SK-N-SH (cell line): ENCODE measurements around the gene NTNG2. TPM values are rescaled to one million over a fixed set of nuclear protein-coding genes. Genes with fewer than 3 reads are reported as not detected.

Experiments
- CTCF ChIA-PET: fragments of 300-600, 350-600 bp; formaldehyde crosslinking; extraction: SDS; loops from one replicate; lab custom pipeline; 2021; lab: Yijun Ruan, JAX
- POLR2A ChIA-PET: fragments of 350-600 bp; sonication (Branson Sonifier 250); formaldehyde crosslinking; extraction: SDS; loops from one replicate; lab custom pipeline; 2020; ENCODE audit warnings: antibody characterized with exemption, inconsistent platforms; lab: Yijun Ruan, JAX
- DNase-seq: peaks from one replicate; pipeline ENCODE4 v3.0.0; 2012
- H2AFZ ChIP-seq: fragments of 200-600 bp; sonication (generic); 2 replicates; pipeline ENCODE4 v1.8.1; 2016; ENCODE audit warnings: antibody characterized with exemption, mild to moderate bottlenecking, low read depth
- H3F3A ChIP-seq: fragments of 200-600 bp; sonication (generic); replicated peaks from 2 replicates; pipeline ENCODE3; 2016; ENCODE audit warnings: antibody characterized with exemption, mild to moderate bottlenecking; ENCODE audit not compliant: insufficient read depth
- H3K27ac ChIP-seq, 2 experiments: fragments of 200-500 bp in 1 of 2; fragments of 200-600 bp in 1 of 2; sonication (Bioruptor generic) in 1 of 2; sonication (generic), shearing (Covaris generic) in 1 of 2; 2 replicates each; pipeline versions ENCODE4 v1.5.1 to v1.6.1; 2014 to 2016; ENCODE audit warnings: low read depth in 2 of 2, inconsistent platforms in 1 of 2, low read length in 1 of 2, mild to moderate bottlenecking in 1 of 2, mixed read lengths in 1 of 2
- H3K27me3 ChIP-seq: fragments of 200-600 bp; sonication (generic), shearing (Covaris generic); 2 replicates; pipeline ENCODE4 v1.6.1; 2016; ENCODE audit warnings: mixed run types; ENCODE audit not compliant: insufficient read depth
- H3K36me3 ChIP-seq, 2 experiments: fragments of 200-500 bp in 1 of 2; fragments of 200-600 bp in 1 of 2; sonication (Bioruptor generic) in 1 of 2; sonication (generic) in 1 of 2; replicated peaks in 1 of 2; 2 replicates each; pipeline versions ENCODE3 to v1.5.1; 2014 to 2016; ENCODE audit warnings: low read length in 1 of 2, mild to moderate bottlenecking in 1 of 2; ENCODE audit not compliant: insufficient read depth in 2 of 2, control insufficient read depth in 1 of 2
- H3K4me1 ChIP-seq, 2 experiments: fragments of 200-500 bp in 1 of 2; fragments of 200-600 bp in 1 of 2; sonication (Bioruptor generic) in 1 of 2; sonication (generic), shearing (Covaris generic) in 1 of 2; 2 replicates each; pipeline versions ENCODE4 v1.5.1 to v1.6.1; 2014 to 2016; ENCODE audit warnings: low read depth in 1 of 2, low read length in 1 of 2, mixed run types in 1 of 2; ENCODE audit not compliant: insufficient read depth in 2 of 2, control insufficient read depth in 1 of 2
- H3K4me2 ChIP-seq: fragments of 200-600 bp; sonication (generic), shearing (Covaris generic); 2 replicates; pipeline ENCODE4 v1.6.1; 2017; ENCODE audit warnings: mixed run types
- H3K4me3 ChIP-seq, 2 experiments: fragments of 200-500 bp in 1 of 2; fragments of 200-600 bp in 1 of 2; sonication (Bioruptor generic) in 1 of 2; sonication (generic), shearing (Covaris generic) in 1 of 2; 2 replicates each; pipeline versions ENCODE4 v1.5.1 to v1.8.1; 2014 to 2016; ENCODE audit warnings: low read depth in 2 of 2, inconsistent platforms in 1 of 2, low read length in 1 of 2, mild to moderate bottlenecking in 1 of 2, mixed read lengths in 1 of 2, moderate library complexity in 1 of 2
- H3K79me2 ChIP-seq: fragments of 200-600 bp; sonication (generic); 2 replicates; pipeline ENCODE4 v1.8.1; 2017; ENCODE audit warnings: mild to moderate bottlenecking; ENCODE audit not compliant: insufficient read depth
- H3K9ac ChIP-seq: fragments of 200-600 bp; sonication (generic); 2 replicates; pipeline ENCODE4 v1.6.1; 2017; ENCODE audit warnings: mixed run types
- H3K9me2 ChIP-seq: fragments of 200-600 bp; sonication (generic); 2 replicates; pipeline ENCODE4 v1.6.1; 2017; ENCODE audit warnings: mixed run types
- H3K9me3 ChIP-seq: fragments of 200-600 bp; sonication (generic); 2 replicates; pipeline ENCODE4 v1.6.1; 2017; ENCODE audit warnings: mixed run types, mild to moderate bottlenecking, moderate library complexity
- H4K20me1 ChIP-seq: fragments of 200-600 bp; sonication (generic); 2 replicates; pipeline ENCODE4 v1.6.1; 2017; ENCODE audit warnings: mild to moderate bottlenecking, mixed run types; ENCODE audit not compliant: insufficient read depth
- CHD2 ChIP-seq: fragments of 150-350 bp; IDR thresholded peaks from 2 replicates; pipeline ENCODE4 v1.6.1; 2018; ENCODE audit warnings: low read length; ENCODE audit not compliant: partially characterized antibody
- EP300 ChIP-seq, 2 experiments: IDR thresholded peaks; 2 replicates each; pipeline versions ENCODE4 v1.4.0 to v1.6.1; 2012; ENCODE audit warnings: borderline replicate concordance in 1 of 2, low read depth in 1 of 2, low read length in 1 of 2
- EZH2phosphoT487 ChIP-seq: fragments of 200-600 bp; sonication (generic); IDR thresholded peaks from 2 replicates; pipeline ENCODE4 v1.6.1; 2017; ENCODE audit warnings: low read depth, mixed run types, mild to moderate bottlenecking, antibody characterized with exemption, moderate library complexity, borderline replicate concordance
- FOXJ3 ChIP-seq: sonication (generic); formaldehyde crosslinking; IDR thresholded peaks from 2 replicates; pipeline ENCODE4 v1.5.1; 2020; ENCODE audit warnings: mild to moderate bottlenecking, missing genetic modification reagents
- IRF3 ChIP-seq: fragments of 150-350 bp; IDR thresholded peaks from 2 replicates; pipeline ENCODE4 v1.6.1; 2016; ENCODE audit warnings: mild to moderate bottlenecking, low read depth, low read length
- JUND ChIP-seq: IDR thresholded peaks from 2 replicates; pipeline ENCODE4 v1.4.0; 2012
- MAX ChIP-seq: IDR thresholded peaks from 2 replicates; pipeline ENCODE4 v1.4.0; 2012; ENCODE audit warnings: low read depth
- NFIC ChIP-seq: IDR thresholded peaks from 2 replicates; pipeline ENCODE4 v1.4.0; 2012; ENCODE audit warnings: borderline replicate concordance
- NRF1 ChIP-seq: IDR thresholded peaks from 2 replicates; pipeline ENCODE4 v1.6.1; 2012; ENCODE audit warnings: low read depth, mild to moderate bottlenecking, low read length
- PBX3 ChIP-seq: IDR thresholded peaks from 2 replicates; pipeline ENCODE4; 2012
- POLR2AphosphoS5 ChIP-seq: IDR thresholded peaks from 2 replicates; pipeline ENCODE4 v1.6.1; 2012; ENCODE audit warnings: low read depth, low read length
- RAD21 ChIP-seq: IDR thresholded peaks from 2 replicates; pipeline ENCODE4 v1.6.1; 2012; ENCODE audit warnings: mild to moderate bottlenecking, low read length
- RCOR1 ChIP-seq: fragments of 150-350 bp; IDR thresholded peaks from 2 replicates; pipeline ENCODE4 v1.6.1; 2017; ENCODE audit warnings: antibody characterized with exemption, low read length
- RXRA ChIP-seq: IDR thresholded peaks from 2 replicates; pipeline ENCODE4 v1.4.0; 2012; ENCODE audit warnings: low read depth, mild to moderate bottlenecking, borderline replicate concordance
- SIN3A ChIP-seq: IDR thresholded peaks from 2 replicates; pipeline ENCODE4 v1.6.1; 2012; ENCODE audit warnings: low read depth, mild to moderate bottlenecking, low read length, moderate library complexity, borderline replicate concordance
- TAF1 ChIP-seq: IDR thresholded peaks from 2 replicates; pipeline ENCODE4 v1.6.1; 2012; ENCODE audit warnings: low read depth, mild to moderate bottlenecking, low read length, moderate library complexity, borderline replicate concordance
- USF1 ChIP-seq: IDR thresholded peaks from 2 replicates; pipeline ENCODE4 v1.4.0; 2012; ENCODE audit warnings: low read depth, borderline replicate concordance
- WGBS: methylation state at CpG from one replicate; pipeline ENCODE4 v1.1.6; 2017; ENCODE audit warnings: low lambda C conversion rate; 5-methylcytosine and 5-hydroxymethylcytosine counted together
- polyA plus RNA-seq, 3 experiments: library from polyadenylated mRNA; depleted of rRNA; stranded (reverse); fragments of >200 nt; gene quantifications; 2 replicates each; pipeline ENCODE4 v1.2.3, GENCODE V29; 2012

NTNG2 gene
- polyA plus RNA-seq, 1 of the 3 experiments (the other 2 are of a cell fraction), result 6.1 TPM

- Histone ChIP-seq H3K36me3 (no peaks in the 10 kb centered on the region), H3K4me3 (no peak overlapping the region), H3F3A (no peaks in the 10 kb centered on the region), H3K79me2 (no peaks in the 10 kb centered on the region), H3K27me3 (no peaks in the 10 kb centered on the region), H3K4me2 (no peak overlapping the region), H3K9ac (no peak overlapping the region), H3K27ac (no peak overlapping the region), H3K9me2 (no peaks in the 10 kb centered on the region), H4K20me1 (0 out of 2 replicates have a peak, but pooled peaks cover 9% of the 10 kb centered on the region), H2AFZ (no peak overlapping the region), H3K9me3 (no peaks in the 10 kb centered on the region), H3K4me1 (peaks cover 0 to 38% of the 10 kb centered on the region in 2 experiments; a peak in 1 of 4 replicates)
- no peak for TF ChIP-seq EZH2phosphoT487
- TF ChIP-seq SIN3A, result no peak
- TF ChIP-seq RAD21, result no peak
- no peak for TF ChIP-seq FOXJ3 (CRISPR knock-in tag)
- TF ChIP-seq PBX3, result no peak
- TF ChIP-seq RXRA, result no peak
- no peak for TF ChIP-seq TAF1
- TF ChIP-seq CHD2, result no peak
- TF ChIP-seq NRF1, result no peak
- TF ChIP-seq POLR2AphosphoS5, result no peak
- TF ChIP-seq MAX, result no peak
- no peak for TF ChIP-seq IRF3
- no peak for TF ChIP-seq NFIC
- no peak for TF ChIP-seq USF1
- no peak for TF ChIP-seq RCOR1
- no peak for TF ChIP-seq EP300 (IDR thresholded peaks at IDR 0.05; ENCODE audit: borderline replicate concordance in 1 of 2, low read depth in 1 of 2, low read length in 1 of 2)
- TF ChIP-seq JUND, result no peak
- no peak for DNase-seq
- 85% methylated on average over 5 of the region's 5 CpGs for WGBS
- ChIA-PET CTCF (interaction anchor here (1.0 to 12.2 kb wide), 7 partner anchors 10 to 299 kb away, joined by 3 to 218 read pairs (median 4); no protein-coding TSS in a partner anchor), POLR2A (no interaction called here)
Measured at GRCh38 chr9:132172185-132172584, 10.3 kb downstream of the NTNG2 start.
